HCT116 (cell line): Measurements from ENCODE around the gene KATNAL1. TPM values are rescaled to one million over a fixed set of nuclear protein-coding genes. Genes with fewer than 3 reads are reported as not detected.

ENCODE experiments used
- ATAC-seq: fragments of 200-7000 bp; cut with Tn5 transposase; 2 replicates; pipeline ENCODE4 v1.9.1; 2020; ENCODE audit warnings: mild to moderate bottlenecking, moderate library complexity
- BruUV-seq: library from RNA; stranded (reverse); fragments of 400-500 nt; replicated peaks from 2 replicates; lab custom pipeline; 2021; lab: Mats Ljungman, UMichigan
- CTCF ChIA-PET: fragments of 300-600 bp; sonication (Branson Sonifier 250); formaldehyde crosslinking; loops from one replicate; lab custom pipeline; 2021; ENCODE audit warnings: antibody characterized with exemption; lab: Charles Lee
- POLR2A ChIA-PET: fragments of 300-600, 350-600 bp; sonication (Branson Sonifier 250); formaldehyde crosslinking; loops from one replicate; lab custom pipeline; 2021; ENCODE audit warnings: antibody characterized with exemption; lab: Charles Lee
- RAD21 ChIA-PET, 2 experiments: fragments of 300-600 bp; sonication (Branson Sonifier 250); formaldehyde crosslinking; loops; one replicate each; lab custom pipeline; 2023; ENCODE audit warnings: low total read pairs in 2 of 2; ENCODE audit not compliant: uncharacterized antibody in 2 of 2, unreplicated experiment in 2 of 2, low non-redundant PET in 1 of 2; lab: Charles Lee
- DNase-seq: peaks from one replicate; pipeline ENCODE4 v3.0.0-alpha.2; 2010; ENCODE audit warnings: low read depth, low spot score
- H2AFZ ChIP-seq: fragments of 200-600 bp; shearing (Covaris generic), sonication (generic); 2 replicates; pipeline ENCODE4 v1.6.1; 2017; ENCODE audit warnings: low read depth, mixed run types, mixed read lengths, antibody characterized with exemption, low read length; ENCODE audit not compliant: poor library complexity, severe bottlenecking
- H3K27ac ChIP-seq: 2 replicates; pipeline ENCODE4 v1.5.1; 2012; ENCODE audit warnings: low read depth, low read length
- H3K27me3 ChIP-seq: fragments of 200-600 bp; sonication (generic); 2 replicates; pipeline ENCODE4 v1.6.1; 2016; ENCODE audit warnings: mixed run types, low read length, mixed read lengths; ENCODE audit not compliant: insufficient read depth
- H3K36me3 ChIP-seq, 2 experiments: fragments of 200-500 bp in 1 of 2; fragments of 200-600 bp in 1 of 2; sonication (Bioruptor generic) in 1 of 2; sonication (generic) in 1 of 2; 2 replicates each; pipeline versions ENCODE4 v1.5.1 to v1.6.1; 2014 to 2016; ENCODE audit warnings: low read length in 2 of 2, inconsistent platforms in 1 of 2, mixed read lengths in 1 of 2, mixed run types in 1 of 2; ENCODE audit not compliant: insufficient read depth in 2 of 2, control insufficient read depth in 1 of 2
- H3K4me1 ChIP-seq, 2 experiments: fragments of 200-600 bp in 1 of 2; sonication (generic) in 1 of 2; 2 replicates each; pipeline versions ENCODE4 v1.5.1 to v1.6.1; 2012 to 2017; ENCODE audit warnings: low read length in 2 of 2, inconsistent platforms in 1 of 2, mild to moderate bottlenecking in 1 of 2, mixed read lengths in 1 of 2, mixed run types in 1 of 2, moderate library complexity in 1 of 2; ENCODE audit not compliant: insufficient read depth in 2 of 2, control insufficient read depth in 1 of 2
- H3K4me2 ChIP-seq: fragments of 200-600 bp; sonication (generic); 2 replicates; pipeline ENCODE4 v1.6.1; 2017; ENCODE audit warnings: mixed run types, low read length, mixed read lengths
- H3K4me3 ChIP-seq, 2 experiments: fragments of 200-600 bp in 1 of 2; sonication (generic) in 1 of 2; replicated peaks in 1 of 2; 2 replicates each; pipeline ENCODE4 v1.5.1; 2011 to 2016; ENCODE audit warnings: low read length in 2 of 2, control low read depth in 1 of 2, low read depth in 1 of 2, mild to moderate bottlenecking in 1 of 2, mixed read lengths in 1 of 2, mixed run types in 1 of 2
- H3K79me2 ChIP-seq: fragments of 200-600 bp; sonication (generic); 2 replicates; pipeline ENCODE4 v1.6.1; 2017; ENCODE audit warnings: mild to moderate bottlenecking, mixed run types, low read length, moderate library complexity, mixed read lengths; ENCODE audit not compliant: insufficient read depth
- H3K9ac ChIP-seq: fragments of 200-600 bp; sonication (generic); 2 replicates; pipeline ENCODE4 v1.6.1; 2016; ENCODE audit warnings: low read length, mixed read lengths
- H3K9me2 ChIP-seq: fragments of 200-600 bp; sonication (generic), shearing (Covaris generic); 2 replicates; pipeline ENCODE4 v1.6.1; 2017; ENCODE audit warnings: mixed run types, mild to moderate bottlenecking, moderate library complexity; ENCODE audit not compliant: insufficient read depth
- H3K9me3 ChIP-seq, 2 experiments: fragments of 200-500 bp in 1 of 2; fragments of 200-600 bp in 1 of 2; sonication (Bioruptor generic) in 1 of 2; sonication (generic) in 1 of 2; 2 replicates each; pipeline ENCODE4 v1.6.1; 2014 to 2017; ENCODE audit warnings: low read length in 2 of 2, mixed read lengths in 2 of 2, inconsistent platforms in 1 of 2, low read depth in 1 of 2, mild to moderate bottlenecking in 1 of 2, mixed run types in 1 of 2, moderate library complexity in 1 of 2; ENCODE audit not compliant: control insufficient read depth in 1 of 2, insufficient read depth in 1 of 2
- H4K20me1 ChIP-seq: fragments of 200-600 bp; sonication (generic), shearing (Covaris generic); 2 replicates; pipeline ENCODE4 v1.6.1; 2017; ENCODE audit warnings: mixed run types, mild to moderate bottlenecking, moderate library complexity; ENCODE audit not compliant: insufficient read depth
- ATF3 ChIP-seq: IDR thresholded peaks from 2 replicates; pipeline ENCODE4 v1.6.1; 2012
- CBX3 ChIP-seq: IDR thresholded peaks from 2 replicates; pipeline ENCODE4 v1.6.1; 2012; ENCODE audit warnings: low read depth
- CEBPB ChIP-seq: IDR thresholded peaks from 2 replicates; pipeline ENCODE4 v1.6.1; 2012; ENCODE audit warnings: low read depth
- CTCF ChIP-seq, 3 experiments: fragments of 200-600 bp in 1 of 3; sonication (generic) in 1 of 3; IDR thresholded peaks in 2 of 3; conservative IDR thresholded peaks in 1 of 3; 2 replicates each; pipeline ENCODE4 v1.5.1; 2012 to 2017; ENCODE audit warnings: low read depth in 2 of 3, low read length in 2 of 3, antibody characterized with exemption in 1 of 3, borderline replicate concordance in 1 of 3, control low read depth in 1 of 3, mild to moderate bottlenecking in 1 of 3, mixed read lengths in 1 of 3, mixed run types in 1 of 3, moderate library complexity in 1 of 3; ENCODE audit not compliant: insufficient read depth in 1 of 3
- EGR1 ChIP-seq: IDR thresholded peaks from 2 replicates; pipeline ENCODE4 v1.6.1; 2012; ENCODE audit warnings: low read depth
- EZH2 ChIP-seq: fragments of 200-600 bp; sonication (generic); IDR thresholded peaks from 2 replicates; pipeline ENCODE4 v1.6.1; 2017; ENCODE audit warnings: antibody characterized with exemption, mixed run types
- EZH2phosphoT487 ChIP-seq: fragments of 200-600 bp; IDR thresholded peaks from 2 replicates; pipeline ENCODE4 v1.6.1; 2018; ENCODE audit warnings: antibody characterized with exemption, borderline replicate concordance
- FOSL1 ChIP-seq: IDR thresholded peaks from 2 replicates; pipeline ENCODE4 v1.6.1; 2012; ENCODE audit warnings: low read depth
- JUND ChIP-seq: IDR thresholded peaks from 2 replicates; pipeline ENCODE4 v1.6.1; 2012
- MAX ChIP-seq: IDR thresholded peaks from 2 replicates; pipeline ENCODE4 v1.6.1; 2012
- POLR2A ChIP-seq: IDR thresholded peaks from 2 replicates; pipeline ENCODE4 v1.7.0; 2011; ENCODE audit warnings: borderline replicate concordance; ENCODE audit not compliant: insufficient read depth, insufficient read length; ENCODE audit errors: extremely low read depth
- POLR2AphosphoS5 ChIP-seq: IDR thresholded peaks from 2 replicates; pipeline ENCODE4 v1.6.1; 2011; ENCODE audit warnings: mild to moderate bottlenecking, low read depth, low read length, moderate library complexity
- RAD21 ChIP-seq: IDR thresholded peaks from 2 replicates; pipeline ENCODE4 v1.6.1; 2012; ENCODE audit warnings: low read depth, mild to moderate bottlenecking
- REST ChIP-seq: IDR thresholded peaks from 2 replicates; pipeline ENCODE4 v1.6.1; 2012; ENCODE audit warnings: low read depth
- SIN3A ChIP-seq: IDR thresholded peaks from 2 replicates; pipeline ENCODE4 v1.6.1; 2012; ENCODE audit warnings: low read depth
- SRF ChIP-seq: IDR thresholded peaks from 2 replicates; pipeline ENCODE4 v1.6.1; 2012; ENCODE audit warnings: low read depth
- TCF7L2 ChIP-seq: IDR thresholded peaks from 2 replicates; pipeline ENCODE4 v1.7.0; 2011; ENCODE audit warnings: borderline replicate concordance, inconsistent platforms; ENCODE audit not compliant: insufficient read depth, insufficient read length; ENCODE audit errors: extremely low read depth
- YY1 ChIP-seq: IDR thresholded peaks from 2 replicates; pipeline ENCODE4 v1.6.1; 2011; ENCODE audit warnings: low read length, low read depth, moderate library complexity, mild to moderate bottlenecking; ENCODE audit not compliant: insufficient replicate concordance; ENCODE audit errors: extremely low read depth
- ZBTB33 ChIP-seq: IDR thresholded peaks from 2 replicates; pipeline ENCODE4 v1.6.1; 2011; ENCODE audit warnings: mild to moderate bottlenecking, low read length, moderate library complexity; ENCODE audit not compliant: insufficient replicate concordance; ENCODE audit errors: extremely low read depth
- intact Hi-C: fragments of 100-400 bp; cut with micrococcal nuclease; formaldehyde crosslinking; loops from 2 replicates; pipeline ENCODE4 v1.10.0; 2022
- total RNA-seq: library from RNA; stranded (reverse); gene quantifications from one replicate; pipeline ENCODE4 v1.2.1, GENCODE V29; 2021; ENCODE audit not compliant: unreplicated experiment

The KATNAL1 gene
- total RNA-seq, 1 experiment from 2014 or later = 17.3 TPM

- Histone ChIP-seq H3K9ac (no peak overlapping the region), H3K27me3 (no peaks in the 10 kb centered on the region), H3K36me3 (no peaks in the 10 kb centered on the region), H3K4me1 (peaks cover 6 to 21% of the 10 kb centered on the region in 2 experiments), H3K4me2 (no peak overlapping the region), H4K20me1 (no peaks in the 10 kb centered on the region), H3K27ac (no peak overlapping the region), H3K4me3 (no peak overlapping the region), H3K9me3 (no peaks in the 10 kb centered on the region), H2AFZ (no peak overlapping the region), H3K79me2 (no peaks in the 10 kb centered on the region), H3K9me2 (no peaks in the 10 kb centered on the region)
- intact Hi-C loops = no loop called here
- ATAC-seq (no peak), DNase-seq (no peak)
- CTCF ChIA-PET = no interaction called here
- RAD21 ChIA-PET = no interaction called here
- POLR2A ChIA-PET = no interaction called here
- BruUV-seq = no TSS peak
- TF ChIP-seq CBX3 (no peak), POLR2A (no peak), YY1 (no peak), EZH2 (no peak), CEBPB (no peak), ATF3 (no peak), MAX (no peak), SRF (no peak), POLR2AphosphoS5 (no peak), ZBTB33 (no peak), TCF7L2 (no peak), EZH2phosphoT487 (no peak), CTCF (IDR thresholded peaks at IDR 0.05 in 2 of 3, conservative IDR thresholded peaks at IDR 0.05 in 1 of 3; ENCODE audit: borderline replicate concordance in 1 of 3, insufficient read depth in 1 of 3, low read depth in 2 of 3, low read length in 2 of 3) (no peak), EGR1 (no peak), FOSL1 (no peak), REST (no peak), JUND (no peak), RAD21 (no peak), SIN3A (no peak)
Measured at GRCh38 chr13:30323524-30323923, 16.2 kb upstream of the KATNAL1 start.
